Ovary (tissue), 3 donors: ENCODE measurements around the gene OPCML.

ENCODE experiments used
- EP300 ChIP-seq: sonication (generic); formaldehyde crosslinking; IDR thresholded peaks from one replicate; pipeline ENCODE4 v1.6.1; 2017; ENCODE audit warnings: antibody characterized with exemption
- POLR2A ChIP-seq: fragments of 450-650 bp; IDR thresholded peaks from one replicate; pipeline ENCODE4 v1.6.1; 2017; ENCODE audit warnings: antibody characterized with exemption, mild to moderate bottlenecking, moderate library complexity
- TF ChIP-seq, protein P1 (sequence below), 3 donors: fragments of 450-650 bp in 2 of 3; fragments of 200-600 bp in 1 of 3; IDR thresholded peaks; one replicate each; pipeline versions ENCODE4 v1.5.1 to v1.8.0; 2016 to 2022; ENCODE audit warnings: antibody characterized with exemption in 3 of 3, mild to moderate bottlenecking in 1 of 3
- donor health status: DM: no; HTN: no; CAD: no.

DNA sequence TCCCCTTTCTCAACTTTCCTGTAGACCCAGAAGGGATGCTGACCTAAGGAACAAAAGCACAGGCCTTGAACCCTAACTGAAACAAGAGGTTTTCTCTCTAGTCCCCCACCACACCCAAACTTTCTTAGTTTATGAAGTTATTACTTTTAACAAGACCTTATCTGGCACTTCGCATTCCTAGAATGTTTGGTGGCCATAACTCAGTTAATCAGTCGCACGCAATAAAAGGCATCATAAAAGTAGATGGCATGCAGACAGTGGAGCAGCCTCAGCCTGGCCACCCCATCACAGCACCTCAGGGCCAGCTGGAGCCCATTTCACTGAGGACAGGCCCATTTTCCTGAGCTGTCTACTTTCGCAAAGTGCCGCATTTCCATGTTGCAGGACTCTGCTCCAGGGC, 301.9 kb downstream of the OPCML start:
- TF ChIP-seq, protein P1, sequence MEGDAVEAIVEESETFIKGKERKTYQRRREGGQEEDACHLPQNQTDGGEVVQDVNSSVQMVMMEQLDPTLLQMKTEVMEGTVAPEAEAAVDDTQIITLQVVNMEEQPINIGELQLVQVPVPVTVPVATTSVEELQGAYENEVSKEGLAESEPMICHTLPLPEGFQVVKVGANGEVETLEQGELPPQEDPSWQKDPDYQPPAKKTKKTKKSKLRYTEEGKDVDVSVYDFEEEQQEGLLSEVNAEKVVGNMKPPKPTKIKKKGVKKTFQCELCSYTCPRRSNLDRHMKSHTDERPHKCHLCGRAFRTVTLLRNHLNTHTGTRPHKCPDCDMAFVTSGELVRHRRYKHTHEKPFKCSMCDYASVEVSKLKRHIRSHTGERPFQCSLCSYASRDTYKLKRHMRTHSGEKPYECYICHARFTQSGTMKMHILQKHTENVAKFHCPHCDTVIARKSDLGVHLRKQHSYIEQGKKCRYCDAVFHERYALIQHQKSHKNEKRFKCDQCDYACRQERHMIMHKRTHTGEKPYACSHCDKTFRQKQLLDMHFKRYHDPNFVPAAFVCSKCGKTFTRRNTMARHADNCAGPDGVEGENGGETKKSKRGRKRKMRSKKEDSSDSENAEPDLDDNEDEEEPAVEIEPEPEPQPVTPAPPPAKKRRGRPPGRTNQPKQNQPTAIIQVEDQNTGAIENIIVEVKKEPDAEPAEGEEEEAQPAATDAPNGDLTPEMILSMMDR (IDR thresholded peaks at IDR 0.05) = no peak
- TF ChIP-seq POLR2A (no peak), EP300 (no peak)
